AG09309 (cell line): ENCODE results near the gene COL18A1.

Experiments used
- DNase-seq: peaks from one replicate; pipeline ENCODE4 v3.0.0-alpha.2; 2010; ENCODE audit warnings: low read depth
- H3K4me3 ChIP-seq: 2 replicates; pipeline ENCODE4 v1.5.1; 2011; ENCODE audit warnings: mild to moderate bottlenecking, low read depth, low read length, moderate library complexity; ENCODE audit not compliant: control insufficient read depth
- CTCF ChIP-seq: IDR thresholded peaks from 2 replicates; pipeline ENCODE4 v1.5.1; 2011; ENCODE audit warnings: mild to moderate bottlenecking, low read depth, low read length, inconsistent platforms; ENCODE audit not compliant: insufficient read depth, control insufficient read depth; ENCODE audit errors: missing control alignments

COL18A1 gene

GRCh38 chr21:45420061-45421041, 15.4 kb downstream of the COL18A1 start:
- no peak for DNase-seq
- no peak overlapping the region for H3K4me3 ChIP-seq
- no peak for TF ChIP-seq CTCF

GRCh38 chr21:45421071-45421845, 16.3 kb downstream of the COL18A1 start:
- DNase-seq = no peak
- no peak overlapping the region for H3K4me3 ChIP-seq
- no peak for TF ChIP-seq CTCF

GRCh38 chr21:45421846-45422775, 17.1 kb downstream of the COL18A1 start:
- no peak for TF ChIP-seq CTCF
- no peak for DNase-seq
- no peak overlapping the region for H3K4me3 ChIP-seq

- no peak for TF ChIP-seq CTCF
- H3K4me3 ChIP-seq = no peak overlapping the region
- DNase-seq = no peak
These were observed 18.4 kb downstream of the COL18A1 start for GRCh38 chr21:45423201-45423955.

GRCh38 chr21:45423968-45424853, 19.2 kb downstream of the COL18A1 start:
- no peak overlapping the region for H3K4me3 ChIP-seq
- TF ChIP-seq CTCF = no peak
- no peak for DNase-seq
